DOHH2 (cell line): Measurements from ENCODE around the gene C9orf78.

Experiments used
- H3F3A ChIP-seq: fragments of 200-600 bp; sonication (generic), shearing (Covaris generic); 2 replicates; pipeline ENCODE4 v1.6.0; 2016; ENCODE audit warnings: antibody characterized with exemption, mild to moderate bottlenecking; ENCODE audit not compliant: control insufficient read depth, insufficient read depth
- H3K27ac ChIP-seq: fragments of 200-600 bp; sonication (generic); 2 replicates; pipeline ENCODE4 v1.5.1; 2014; ENCODE audit warnings: low read depth, mild to moderate bottlenecking, low read length, moderate library complexity
- H3K27me3 ChIP-seq: fragments of 200-600 bp; sonication (generic); 2 replicates; pipeline ENCODE4 v1.6.1; 2014; ENCODE audit warnings: mild to moderate bottlenecking, low read length, mixed read lengths; ENCODE audit not compliant: control insufficient read depth
- H3K36me3 ChIP-seq: fragments of 200-600 bp; sonication (generic); 2 replicates; pipeline ENCODE4 v1.6.1; 2014; ENCODE audit warnings: mild to moderate bottlenecking, low read length, moderate library complexity, mixed read lengths; ENCODE audit not compliant: control insufficient read depth
- H3K4me1 ChIP-seq: fragments of 200-600 bp; sonication (generic); 2 replicates; pipeline ENCODE4 v1.6.1; 2014; ENCODE audit warnings: mild to moderate bottlenecking, low read length, mixed read lengths; ENCODE audit not compliant: control insufficient read depth
- H3K4me2 ChIP-seq: fragments of 200-600 bp; sonication (generic); 2 replicates; pipeline ENCODE4 v1.6.0; 2014; ENCODE audit warnings: mild to moderate bottlenecking, low read length, moderate library complexity
- H3K4me3 ChIP-seq: fragments of 200-600 bp; sonication (generic); 2 replicates; pipeline ENCODE4 v1.5.1; 2014; ENCODE audit warnings: mild to moderate bottlenecking, low read length, mixed read lengths
- H3K79me2 ChIP-seq: fragments of 200-600 bp; sonication (generic); 2 replicates; pipeline ENCODE4 v1.6.1; 2014; ENCODE audit warnings: mild to moderate bottlenecking, low read length, mixed read lengths; ENCODE audit not compliant: control insufficient read depth
- H3K9me2 ChIP-seq: fragments of 200-600 bp; sonication (generic); replicated peaks from 2 replicates; pipeline ENCODE4 v1.6.1; 2014; ENCODE audit warnings: mild to moderate bottlenecking, low read length, mixed read lengths; ENCODE audit not compliant: control insufficient read depth
- H3K9me3 ChIP-seq: fragments of 200-600 bp; sonication (generic); 2 replicates; pipeline ENCODE4 v1.6.1; 2014; ENCODE audit warnings: antibody characterized with exemption, low read length, mixed read lengths; ENCODE audit not compliant: control insufficient read depth, insufficient read depth
- H4K20me1 ChIP-seq: fragments of 200-600 bp; sonication (generic); 2 replicates; pipeline ENCODE4 v1.6.0; 2014; ENCODE audit warnings: low read depth, mild to moderate bottlenecking, antibody characterized with exemption, low read length, moderate library complexity; ENCODE audit not compliant: control insufficient read depth, insufficient read depth
- CTCF ChIP-seq: fragments of 200-600 bp; sonication (generic); IDR thresholded peaks from one replicate; pipeline ENCODE4 v1.5.1; 2014; ENCODE audit warnings: antibody characterized with exemption, mild to moderate bottlenecking, low read depth, low read length; ENCODE audit not compliant: poor library complexity, severe bottlenecking
- EZH2phosphoT487 ChIP-seq: fragments of 200-600 bp; sonication (generic); IDR thresholded peaks from 2 replicates; pipeline ENCODE4 v1.6.1; 2017; ENCODE audit warnings: borderline replicate concordance, mild to moderate bottlenecking, antibody characterized with exemption, low read length, moderate library complexity, mixed read lengths

Gene C9orf78

GRCh38 chr9:129880654-129881546 is 45.8 kb upstream of the C9orf78 start:
- Histone ChIP-seq H3K36me3 (peaks cover 5% of the 10 kb centered on the region; the same call in 1 of the 2 replicates), H3F3A (peaks cover 3% of the 10 kb centered on the region; the same call in 1 of the 2 replicates), H3K4me1 (peaks cover 24% of the 10 kb centered on the region), H3K27me3 (no peaks in the 10 kb centered on the region), H3K27ac (no peak overlapping the region), H4K20me1 (no peaks in the 10 kb centered on the region), H3K9me3 (no peaks in the 10 kb centered on the region), H3K4me3 (no peak overlapping the region), H3K9me2 (no peaks in the 10 kb centered on the region), H3K4me2 (no peak overlapping the region), H3K79me2 (0 out of 2 replicates have a peak, but pooled peaks cover 4% of the 10 kb centered on the region)
- TF ChIP-seq EZH2phosphoT487 (no peak), CTCF (no peak)

GRCh38 chr9:129879991-129880653 is 45.0 kb upstream of the C9orf78 start:
- Histone ChIP-seq H4K20me1 (no peaks in the 10 kb centered on the region), H3K9me2 (no peaks in the 10 kb centered on the region)
- TF ChIP-seq EZH2phosphoT487 (no peak), CTCF (no peak)

DNA sequence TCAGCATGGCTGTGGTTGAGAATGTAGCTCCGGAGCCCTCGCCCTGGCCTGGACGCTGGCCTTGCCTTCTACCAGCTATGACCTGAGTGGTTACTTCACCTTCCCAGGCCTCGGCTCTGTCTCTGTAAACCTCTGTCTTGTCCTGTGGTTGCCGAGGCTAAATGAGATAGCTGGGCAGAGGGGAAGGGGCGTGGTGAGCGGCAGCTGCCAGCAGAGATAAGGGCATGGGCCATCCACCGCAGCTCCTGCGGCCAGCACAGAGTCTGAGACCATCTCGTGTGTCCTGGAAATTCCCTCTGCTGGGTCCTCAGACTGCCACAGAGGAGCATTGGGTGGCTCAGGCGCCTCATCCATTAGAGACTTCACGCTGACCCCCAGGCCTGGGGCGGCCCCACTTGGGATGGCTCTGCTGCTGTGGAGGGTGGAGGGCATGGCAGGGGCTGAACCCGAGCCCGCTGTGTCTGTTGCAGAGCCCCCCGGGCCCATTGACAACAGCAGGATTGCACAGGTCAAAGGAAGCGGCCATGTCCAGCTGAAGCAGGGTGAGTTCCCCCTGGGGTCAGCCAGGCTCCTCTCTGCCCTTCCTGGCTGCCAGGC is 44.1 kb upstream of the C9orf78 start:
- no peak overlapping the region for H3K27ac ChIP-seq
- TF ChIP-seq CTCF (no peak), EZH2phosphoT487 (no peak)

More at GRCh38 chr9:129879991-129880653, 45.0 kb upstream of the C9orf78 start:
- no peaks in the 10 kb centered on the region for H3K9me3 ChIP-seq
- H3K79me2 ChIP-seq: 0 out of 2 replicates have a peak, but pooled peaks cover 4% of the 10 kb centered on the region
- no peak overlapping the region for H3K27ac ChIP-seq
- H3F3A ChIP-seq: peaks cover 3% of the 10 kb centered on the region; the same call in 1 of the 2 replicates
- H3K4me2 ChIP-seq: no peak overlapping the region
- peaks cover 16% of the 10 kb centered on the region for H3K4me1 ChIP-seq
- peaks cover 5% of the 10 kb centered on the region; the same call in 1 of the 2 replicates for H3K36me3 ChIP-seq
- H3K27me3 ChIP-seq: no peaks in the 10 kb centered on the region
- no peak overlapping the region for H3K4me3 ChIP-seq

More for the DNA sequence above, 44.1 kb upstream of the C9orf78 start:
- Histone ChIP-seq H3K9me2 (no peaks in the 10 kb centered on the region), H3K4me3 (no peak overlapping the region), H3K4me1 (peaks cover 7% of the 10 kb centered on the region), H3K9me3 (no peaks in the 10 kb centered on the region), H3K36me3 (peaks cover 5% of the 10 kb centered on the region; the same call in 1 of the 2 replicates), H3K79me2 (0 out of 2 replicates have a peak, but pooled peaks cover 4% of the 10 kb centered on the region), H3F3A (no peaks in the 10 kb centered on the region), H3K4me2 (no peak overlapping the region), H3K27me3 (no peaks in the 10 kb centered on the region), H4K20me1 (no peaks in the 10 kb centered on the region)
